CD4-positive, alpha-beta T cell (primary cell): Measurements from ENCODE around the gene FEN1. TPM values are rescaled to one million over a fixed set of nuclear protein-coding genes. Genes with fewer than 3 reads are reported as not detected.

Source experiments
- ATAC-seq: fragments of 200-7000 bp; cut with Tn5 transposase; one replicate; pipeline ENCODE4 v1.10.0; 2022; ENCODE audit warnings: mild to moderate bottlenecking; ENCODE audit not compliant: poor library complexity
- CTCF ChIA-PET: fragments of 350-600 bp; sonication (Branson Sonifier 250); formaldehyde crosslinking; loops from one replicate; lab custom pipeline; 2021; ENCODE audit warnings: antibody characterized with exemption, inconsistent platforms; lab: Charles Lee
- POLR2A ChIA-PET: fragments of 350-600 bp; sonication (Branson Sonifier 250); formaldehyde crosslinking; loops from one replicate; lab custom pipeline; 2021; ENCODE audit warnings: antibody characterized with exemption, inconsistent platforms; lab: Charles Lee
- DNase-seq, 14 experiments: peaks; one replicate each; pipeline ENCODE4 v3.0.0-alpha.2; 2013 to 2020; ENCODE audit warnings: mixed read lengths in 2 of 14
- H3K27ac ChIP-seq, 2 donors: one replicate each; pipeline versions ENCODE4 v1.5.1 to v1.7.0; 2013; ENCODE audit warnings: low read length in 2 of 2, low read depth in 1 of 2, mild to moderate bottlenecking in 1 of 2
- H3K27me3 ChIP-seq, 2 experiments: 1 replicate in 1 of 2; 2 replicates in 1 of 2; pipeline versions ENCODE4 v1.6.1 to v1.7.0; 2013; ENCODE audit warnings: low read length in 2 of 2, control low read depth in 1 of 2, mild to moderate bottlenecking in 1 of 2, moderate library complexity in 1 of 2; ENCODE audit not compliant: insufficient read depth in 2 of 2, control insufficient read depth in 1 of 2
- H3K36me3 ChIP-seq: one replicate; pipeline ENCODE4 v1.6.1; 2013; ENCODE audit warnings: low read length, control low read depth; ENCODE audit not compliant: insufficient read depth
- H3K4me1 ChIP-seq: one replicate; pipeline ENCODE4 v1.6.1; 2013; ENCODE audit warnings: low read length, control low read depth; ENCODE audit not compliant: insufficient read depth
- H3K4me3 ChIP-seq: one replicate; pipeline ENCODE4 v1.5.1; 2013; ENCODE audit warnings: mild to moderate bottlenecking, low read length, moderate library complexity
- H3K9me3 ChIP-seq, 2 experiments: 1 replicate in 1 of 2; 2 replicates in 1 of 2; pipeline versions ENCODE4 v1.6.1 to v1.7.0; 2013; ENCODE audit warnings: low read length in 2 of 2, mild to moderate bottlenecking in 2 of 2, control low read depth in 1 of 2, moderate library complexity in 1 of 2; ENCODE audit not compliant: control insufficient read depth in 1 of 2, insufficient read depth in 1 of 2
- H3K27ac Mint-ChIP-seq: one replicate; pipeline ENCODE4 v1.8.0; 2020; ENCODE audit warnings: mixed read lengths
- H3K27me3 Mint-ChIP-seq: one replicate; pipeline ENCODE4 v1.8.0; 2021; ENCODE audit warnings: mixed read lengths
- H3K36me3 Mint-ChIP-seq: one replicate; pipeline ENCODE4 v1.8.0; 2021; ENCODE audit warnings: low read depth, mixed read lengths
- H3K4me1 Mint-ChIP-seq: one replicate; pipeline ENCODE4 v1.8.0; 2021; ENCODE audit warnings: low read depth, mixed read lengths
- H3K4me3 Mint-ChIP-seq: one replicate; pipeline ENCODE4 v1.8.0; 2020; ENCODE audit warnings: mild to moderate bottlenecking, mixed read lengths
- H3K9me3 Mint-ChIP-seq: one replicate; pipeline ENCODE4 v1.8.0; 2020; ENCODE audit warnings: mixed read lengths
- intact Hi-C, 2 experiments: fragments of 100-400 bp; cut with DNase I in 1 of 2; cut with micrococcal nuclease in 1 of 2; formaldehyde crosslinking; loops; one replicate each; pipeline versions ENCODE4 v1.15.1 to v1.9.0; 2023 to 2025; cut with DNase I, micrococcal nuclease
- total RNA-seq, 174 experiments: library from RNA in 2 of 174; stranded (reverse) in 2 of 174; gene quantifications; one replicate each; pipeline ENCODE4 v1.2.3 and lab custom pipeline; 2021 to 2026
- TF ChIP-seq, protein P1 (sequence below): fragments of 200-600 bp; IDR thresholded peaks from one replicate; pipeline ENCODE4 v1.8.0; 2022; ENCODE audit warnings: antibody characterized with exemption, mild to moderate bottlenecking

FEN1 gene
- total RNA-seq, 2 experiments from 2014 or later, result 7.5 to 9.1 TPM

DNA sequence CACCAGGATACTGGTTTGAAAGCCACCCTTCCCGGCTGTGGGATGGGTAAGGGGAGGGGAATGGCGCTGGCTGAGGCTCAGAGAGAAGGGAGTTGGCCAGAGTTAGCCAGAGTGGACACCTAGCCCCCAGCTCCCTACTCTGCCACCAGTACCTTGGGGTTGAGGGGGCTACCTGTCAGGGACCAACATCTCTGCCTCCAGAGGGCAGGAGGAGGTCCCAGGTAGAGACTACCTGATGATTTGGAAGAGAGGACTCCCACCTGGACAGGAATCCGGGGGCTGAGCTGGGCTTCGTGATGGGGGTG, 36.6 kb upstream of the FEN1 start:
- TF ChIP-seq, protein P1, sequence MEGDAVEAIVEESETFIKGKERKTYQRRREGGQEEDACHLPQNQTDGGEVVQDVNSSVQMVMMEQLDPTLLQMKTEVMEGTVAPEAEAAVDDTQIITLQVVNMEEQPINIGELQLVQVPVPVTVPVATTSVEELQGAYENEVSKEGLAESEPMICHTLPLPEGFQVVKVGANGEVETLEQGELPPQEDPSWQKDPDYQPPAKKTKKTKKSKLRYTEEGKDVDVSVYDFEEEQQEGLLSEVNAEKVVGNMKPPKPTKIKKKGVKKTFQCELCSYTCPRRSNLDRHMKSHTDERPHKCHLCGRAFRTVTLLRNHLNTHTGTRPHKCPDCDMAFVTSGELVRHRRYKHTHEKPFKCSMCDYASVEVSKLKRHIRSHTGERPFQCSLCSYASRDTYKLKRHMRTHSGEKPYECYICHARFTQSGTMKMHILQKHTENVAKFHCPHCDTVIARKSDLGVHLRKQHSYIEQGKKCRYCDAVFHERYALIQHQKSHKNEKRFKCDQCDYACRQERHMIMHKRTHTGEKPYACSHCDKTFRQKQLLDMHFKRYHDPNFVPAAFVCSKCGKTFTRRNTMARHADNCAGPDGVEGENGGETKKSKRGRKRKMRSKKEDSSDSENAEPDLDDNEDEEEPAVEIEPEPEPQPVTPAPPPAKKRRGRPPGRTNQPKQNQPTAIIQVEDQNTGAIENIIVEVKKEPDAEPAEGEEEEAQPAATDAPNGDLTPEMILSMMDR, result no peak
- peaks cover 24% of the 10 kb centered on the region for H3K27me3 Mint-ChIP-seq
- peaks cover 10% of the 10 kb centered on the region for H3K4me1 Mint-ChIP-seq
- DNase-seq (no peak), ATAC-seq (no peak)
- H3K27ac Mint-ChIP-seq, result no peak overlapping the region
- H3K9me3 Mint-ChIP-seq, result no peaks in the 10 kb centered on the region
- Histone ChIP-seq H3K36me3 (no peaks in the 10 kb centered on the region), H3K9me3 (peaks cover 0 to 3% of the 10 kb centered on the region in 2 experiments), H3K27ac (no peak overlapping the region), H3K4me3 (no peak overlapping the region), H3K27me3 (peaks cover 6 to 7% of the 10 kb centered on the region in 2 experiments), H3K4me1 (peaks cover 25% of the 10 kb centered on the region)
- intact Hi-C loops, result no loop called here
- H3K4me3 Mint-ChIP-seq, result no peak overlapping the region
- ChIA-PET CTCF (no interaction called here), POLR2A (no interaction called here)
- H3K36me3 Mint-ChIP-seq, result no peaks in the 10 kb centered on the region

DNA sequence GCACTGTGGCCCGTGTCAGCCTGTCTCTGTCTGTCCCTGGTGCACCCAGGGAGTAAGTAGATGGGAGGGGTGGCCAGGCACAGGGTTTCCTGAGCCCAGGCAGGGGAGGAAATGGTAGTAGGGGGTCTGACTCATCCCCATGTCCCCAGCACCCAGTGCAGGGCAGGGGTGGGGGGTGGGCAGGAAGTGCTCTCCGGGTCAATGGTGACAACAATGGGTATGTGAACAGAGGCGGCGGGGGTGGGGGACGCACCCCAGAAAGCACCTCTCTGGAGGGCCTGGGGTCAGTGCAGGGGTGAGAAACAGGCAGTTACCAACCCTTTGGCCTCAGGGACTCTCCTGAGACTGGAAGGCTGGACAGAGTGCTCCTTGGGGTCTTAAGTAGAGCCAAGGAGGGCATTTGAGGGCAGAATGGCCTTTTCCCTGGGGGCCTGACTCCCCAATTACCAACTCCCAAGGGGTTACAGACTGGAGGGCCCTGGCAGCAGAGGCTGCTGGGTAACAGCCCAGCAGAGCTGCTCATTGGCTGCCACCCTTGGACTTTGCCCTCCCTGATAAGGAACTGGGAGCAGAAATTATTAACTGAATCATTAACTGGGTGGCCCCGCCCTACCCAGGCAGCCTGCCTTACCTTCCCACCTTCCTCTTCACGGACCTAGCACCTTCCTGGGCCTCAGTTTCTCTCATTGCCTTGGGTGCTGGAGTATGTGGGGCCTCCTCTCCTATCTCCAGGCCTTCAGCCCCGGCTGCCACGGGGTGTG, 36.1 kb upstream of the FEN1 start:
- ChIA-PET POLR2A (no interaction called here), CTCF (no interaction called here)
- ATAC-seq, result no peak
- peak in 9 of 14 experiments; percentile 18 to 43 (median 29) for DNase-seq
- H3K9me3 Mint-ChIP-seq, result no peaks in the 10 kb centered on the region
- no peaks in the 10 kb centered on the region for H3K36me3 Mint-ChIP-seq
- Histone ChIP-seq H3K27me3 (peaks cover 4 to 5% of the 10 kb centered on the region in 2 experiments), H3K27ac (no peak overlapping the region), H3K36me3 (no peaks in the 10 kb centered on the region), H3K4me3 (no peak overlapping the region), H3K9me3 (peaks cover 0 to 3% of the 10 kb centered on the region in 2 experiments), H3K4me1 (peaks cover 25% of the 10 kb centered on the region)
- H3K4me3 Mint-ChIP-seq, result no peak overlapping the region
- H3K27ac Mint-ChIP-seq, result no peak overlapping the region
- intact Hi-C loops, result no loop called here
- TF ChIP-seq, protein P1, result no peak
- peaks cover 10% of the 10 kb centered on the region for H3K4me1 Mint-ChIP-seq
- peaks cover 20% of the 10 kb centered on the region for H3K27me3 Mint-ChIP-seq

DNA sequence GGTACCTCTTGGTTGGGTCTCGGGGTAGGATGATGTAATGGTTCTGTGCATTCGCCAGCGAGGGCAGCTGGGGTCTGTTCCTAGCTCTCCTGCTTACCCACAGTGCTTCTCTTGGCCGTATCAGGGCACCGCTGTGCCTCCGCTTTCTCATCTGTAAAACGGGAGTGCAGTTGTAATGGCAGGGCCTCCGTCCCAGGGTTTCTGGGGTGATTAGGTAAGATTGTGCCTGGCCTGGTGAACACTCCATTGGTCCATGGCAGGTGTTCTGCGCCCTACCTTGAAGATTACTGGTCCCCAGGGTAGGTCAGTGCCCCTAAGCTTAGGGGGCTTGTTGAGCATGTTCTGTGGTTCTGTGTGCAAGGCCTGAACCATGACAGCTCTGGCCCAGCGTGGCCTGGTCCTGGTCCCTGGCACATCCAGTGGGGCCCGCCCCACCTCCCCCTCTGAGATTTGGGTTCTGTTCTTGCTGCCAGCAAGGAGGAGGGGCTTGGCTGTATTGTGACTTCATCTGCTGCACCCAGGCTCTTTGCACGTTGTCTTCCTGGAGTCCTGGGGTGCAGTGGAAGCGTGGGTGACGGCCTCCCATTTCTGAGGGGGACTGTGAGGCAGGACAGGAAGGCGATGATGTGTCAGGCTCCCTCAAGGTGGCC, 35.4 kb upstream of the FEN1 start:
- no peak for ATAC-seq

More for the DNA sequence above, 35.4 kb upstream of the FEN1 start:
- Histone ChIP-seq H3K27ac (no peak overlapping the region), H3K4me1 (peaks cover 19% of the 10 kb centered on the region), H3K9me3 (peaks cover 0 to 3% of the 10 kb centered on the region in 2 experiments), H3K27me3 (no peaks in the 10 kb centered on the region), H3K4me3 (no peak overlapping the region), H3K36me3 (no peaks in the 10 kb centered on the region)
- DNase-seq, result no peak
- H3K36me3 Mint-ChIP-seq, result no peaks in the 10 kb centered on the region
- no peak overlapping the region for H3K27ac Mint-ChIP-seq
- intact Hi-C loops, result no loop called here
- peaks cover 20% of the 10 kb centered on the region for H3K27me3 Mint-ChIP-seq
- H3K9me3 Mint-ChIP-seq, result no peaks in the 10 kb centered on the region
- TF ChIP-seq, protein P1, result no peak
- ChIA-PET POLR2A (no interaction called here), CTCF (no interaction called here)
- H3K4me1 Mint-ChIP-seq, result peaks cover 10% of the 10 kb centered on the region
- no peak overlapping the region for H3K4me3 Mint-ChIP-seq
